ENCODE measurements around the gene FYN. TPM values are rescaled to one million over a fixed set of nuclear protein-coding genes. Genes with fewer than 3 reads are reported as not detected.

Gene FYN
- total and polyA plus RNA-seq, 2 of the 8 experiments (the other 6 are each of a cell fraction or from before 2014, with no cell fraction given) = 46.8 to 97.2 TPM

DNA sequence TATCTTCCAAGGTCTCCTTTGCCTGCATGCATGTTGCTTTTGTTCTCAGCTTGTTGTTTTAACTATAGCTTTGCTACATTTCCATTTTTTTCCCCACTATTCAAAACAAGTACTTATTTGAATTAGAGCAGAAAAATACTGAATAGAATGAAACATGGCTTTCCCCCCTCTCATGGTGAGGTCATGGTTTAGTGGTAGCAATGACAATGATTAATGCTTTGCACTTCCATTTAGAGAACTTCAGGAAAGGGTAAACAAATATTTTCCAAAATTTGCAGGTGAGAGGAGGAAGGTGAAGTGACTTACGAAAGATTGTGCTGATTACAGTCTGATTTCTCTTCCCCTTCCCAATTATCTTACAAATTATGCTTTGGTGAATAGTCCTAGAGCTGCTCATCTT, 219.8 kb downstream of the FYN start:
- no peak overlapping the region for H2BK12ac ChIP-seq (ENCODE audit: low read depth, low read length)
- H3K18ac ChIP-seq (ENCODE audit: extremely low read depth, low read length) = no peak overlapping the region
- H3K79me2 ChIP-seq (ENCODE audit: control insufficient read depth in 1 of 2, insufficient read depth in 2 of 2, low read length in 2 of 2) = no peaks in the 10 kb centered on the region
- no peak overlapping the region for H2AK5ac ChIP-seq (ENCODE audit: low read depth, low read length)
- H4K91ac ChIP-seq (replicated peaks; ENCODE audit: insufficient read length, low read length) = no peak overlapping the region
- H4K20me1 ChIP-seq (replicated peaks in 1 of 2; ENCODE audit: control insufficient read depth in 1 of 2, insufficient read depth in 2 of 2, low read length in 2 of 2) = no peaks in the 10 kb centered on the region
- H2AFZ ChIP-seq (ENCODE audit: low read length) = no peak overlapping the region
- no peak overlapping the region for H2BK15ac ChIP-seq (ENCODE audit: low read length)
- no peak overlapping the region for H2BK20ac ChIP-seq (ENCODE audit: low read length)
- H3K4me1 ChIP-seq (replicated peaks in 1 of 4; ENCODE audit: control insufficient read depth in 3 of 4, insufficient read depth in 4 of 4, low read length in 3 of 4) = peaks cover 0 to 3% (median 0%) of the 10 kb centered on the region in 4 experiments; a peak in 2 of 7 replicates
- H3K36me3 ChIP-seq (ENCODE audit: control insufficient read depth in 2 of 4, insufficient read depth in 4 of 4, low read length in 3 of 4) = no peaks in the 10 kb centered on the region
- CTCF ChIA-PET (ENCODE audit: partially characterized antibody) = interaction anchor here (0.8 to 2.3 kb wide), 6 partner anchors 9 to 57 kb away, joined by 3 to 8 read pairs (median 4); no protein-coding TSS in a partner anchor
- H3K4ac ChIP-seq (replicated peaks; ENCODE audit: insufficient read length, low read depth, low read length) = no peak overlapping the region
- no peak overlapping the region for H3K56ac ChIP-seq (replicated peaks; ENCODE audit: insufficient read length, low read depth, low read length)
- H4K8ac ChIP-seq (ENCODE audit: extremely low read depth, insufficient read depth, low read length) = no peak overlapping the region
- H3K79me1 ChIP-seq (ENCODE audit: low read depth, low read length) = no peaks in the 10 kb centered on the region
- peaks cover 0 to 8% of the 10 kb centered on the region in 2 experiments; a peak in 2 of 4 replicates for H3K9me3 ChIP-seq (ENCODE audit: insufficient read depth in 2 of 2, low read depth in 1 of 2, low read length in 1 of 2)
- no peak for TF ChIP-seq ATF3 (IDR thresholded peaks at IDR 0.05; ENCODE audit: insufficient read depth, low read depth, low read length)
- TF ChIP-seq RAD21 (IDR thresholded peaks at IDR 0.05 in 1 of 2, conservative IDR thresholded peaks at IDR 0.05 in 1 of 2; ENCODE audit: low read depth in 2 of 2, low read length in 2 of 2) = no peak
- TF ChIP-seq TAF1 (IDR thresholded peaks at IDR 0.05; ENCODE audit: low read depth, low read length) = no peak
- TF ChIP-seq SP1 (IDR thresholded peaks at IDR 0.05; ENCODE audit: low read depth, low read length) = no peak
- TF ChIP-seq CEBPB (IDR thresholded peaks at IDR 0.05; ENCODE audit: low read depth, low read length) = no peak
- no peak for DNase-seq (ENCODE audit: low read depth in 1 of 2, low spot score in 2 of 2)
- H3K27me3 ChIP-seq (replicated peaks in 1 of 4; ENCODE audit: control insufficient read depth in 3 of 4, extremely low read depth in 1 of 4, insufficient read depth in 3 of 4, low read length in 3 of 4) = no peaks in the 10 kb centered on the region
- no peak overlapping the region for H3K27ac ChIP-seq (ENCODE audit: low read depth, low read length)
- no peak overlapping the region for H2BK120ac ChIP-seq (replicated peaks; ENCODE audit: low read depth, low read length)
- no peak overlapping the region for H3K4me3 ChIP-seq (ENCODE audit: extremely low read depth in 1 of 4, insufficient read depth in 2 of 4, low read depth in 3 of 4, low read length in 4 of 4)
- no peak overlapping the region for H4K5ac ChIP-seq (ENCODE audit: insufficient read length, low read depth, low read length)
- WGBS, 2 experiments (ENCODE audit: extremely low coverage in 1 of 2, insufficient coverage in 1 of 2, insufficient read length in 1 of 2, insufficient replicate concordance in 2 of 2, low coverage in 1 of 2, low lambda C conversion rate in 2 of 2, missing lambda C conversion rate in 1 of 2) = 71% methylated on average over 1 of the region's 1 CpG; no CpG with 5 or more reads in 1 of the 2 experiments
- H2BK5ac ChIP-seq (ENCODE audit: low read depth, low read length) = no peak overlapping the region
- no peak overlapping the region for H3K9ac ChIP-seq (replicated peaks in 1 of 4; ENCODE audit: extremely low read depth in 1 of 4, low read depth in 3 of 4, low read length in 3 of 4)
- POLR2A ChIA-PET (ENCODE audit: partially characterized antibody) = interaction anchor here (1.1 kb wide), 1 partner anchor 20 kb away, joined by 3 read pairs; no protein-coding TSS in a partner anchor
- H3K23me2 ChIP-seq (ENCODE audit: low read depth, low read length) = no peaks in the 10 kb centered on the region
- no peak overlapping the region for H3K14ac ChIP-seq (ENCODE audit: insufficient read length)
- H3K4me2 ChIP-seq (ENCODE audit: insufficient read depth in 1 of 2, low read depth in 2 of 2, low read length in 2 of 2) = no peak overlapping the region
- H3K23ac ChIP-seq (ENCODE audit: insufficient read length) = no peak overlapping the region
- FAIRE-seq = no peak
